Epithelial cell of proximal tubule (primary cell): ENCODE measurements around the gene TTC22. TPM values are rescaled to one million over a fixed set of nuclear protein-coding genes. Genes with fewer than 3 reads are reported as not detected.

ENCODE experiments used
- DNase-seq: peaks from one replicate; pipeline ENCODE4 v3.0.0-alpha.2; 2011; ENCODE audit warnings: low read depth
- H3K4me3 ChIP-seq: 2 replicates; pipeline ENCODE4 v1.5.1; 2011; ENCODE audit warnings: low read depth, mild to moderate bottlenecking, low read length
- total RNA-seq: library from RNA; depleted of rRNA; stranded (reverse); fragments of >200 nt; gene quantifications from 2 replicates; pipeline ENCODE4 v1.2.3, GENCODE V29; 2015
- TF ChIP-seq, protein P1 (sequence below): conservative IDR thresholded peaks from 2 replicates; pipeline ENCODE4 v1.5.1; 2012; ENCODE audit warnings: low read depth, mild to moderate bottlenecking, low read length

Gene TTC22
- total RNA-seq, 1 donor from 2014 or later, result 4.3 TPM

GRCh38 chr1:54764133-54764921 is 36.8 kb downstream of the TTC22 start, which contains the start of gene PARS2:
Gene PARS2 (minus strand): TSS chr1:54764523. CDS start chr1:54759161, 5,362 bp downstream.
- TF ChIP-seq, protein P1, sequence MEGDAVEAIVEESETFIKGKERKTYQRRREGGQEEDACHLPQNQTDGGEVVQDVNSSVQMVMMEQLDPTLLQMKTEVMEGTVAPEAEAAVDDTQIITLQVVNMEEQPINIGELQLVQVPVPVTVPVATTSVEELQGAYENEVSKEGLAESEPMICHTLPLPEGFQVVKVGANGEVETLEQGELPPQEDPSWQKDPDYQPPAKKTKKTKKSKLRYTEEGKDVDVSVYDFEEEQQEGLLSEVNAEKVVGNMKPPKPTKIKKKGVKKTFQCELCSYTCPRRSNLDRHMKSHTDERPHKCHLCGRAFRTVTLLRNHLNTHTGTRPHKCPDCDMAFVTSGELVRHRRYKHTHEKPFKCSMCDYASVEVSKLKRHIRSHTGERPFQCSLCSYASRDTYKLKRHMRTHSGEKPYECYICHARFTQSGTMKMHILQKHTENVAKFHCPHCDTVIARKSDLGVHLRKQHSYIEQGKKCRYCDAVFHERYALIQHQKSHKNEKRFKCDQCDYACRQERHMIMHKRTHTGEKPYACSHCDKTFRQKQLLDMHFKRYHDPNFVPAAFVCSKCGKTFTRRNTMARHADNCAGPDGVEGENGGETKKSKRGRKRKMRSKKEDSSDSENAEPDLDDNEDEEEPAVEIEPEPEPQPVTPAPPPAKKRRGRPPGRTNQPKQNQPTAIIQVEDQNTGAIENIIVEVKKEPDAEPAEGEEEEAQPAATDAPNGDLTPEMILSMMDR, result no peak
- H3K4me3 ChIP-seq, result peak within 1 kb of the TSS; percentile 99
- peak; percentile 98 for DNase-seq

DNA sequence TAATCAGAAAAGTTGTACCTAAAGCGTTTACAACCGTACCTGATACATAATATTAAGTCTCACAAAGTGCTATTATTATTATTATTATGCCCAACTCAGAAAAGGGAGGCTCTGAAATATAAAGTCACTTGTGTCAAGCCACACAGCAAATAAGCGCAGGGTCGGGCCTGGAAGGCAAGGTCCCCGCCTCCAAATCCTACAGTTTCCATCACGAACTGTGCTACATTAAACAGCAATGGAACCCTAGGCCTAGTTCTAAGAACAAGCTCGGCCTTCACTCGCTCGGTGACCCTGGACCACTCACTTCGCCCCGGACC is 37.3 kb downstream of the TTC22 start:
- no peak for DNase-seq
- TF ChIP-seq, protein P1, result no peak
- peak overlapping the region; percentile 99 for H3K4me3 ChIP-seq

DNA sequence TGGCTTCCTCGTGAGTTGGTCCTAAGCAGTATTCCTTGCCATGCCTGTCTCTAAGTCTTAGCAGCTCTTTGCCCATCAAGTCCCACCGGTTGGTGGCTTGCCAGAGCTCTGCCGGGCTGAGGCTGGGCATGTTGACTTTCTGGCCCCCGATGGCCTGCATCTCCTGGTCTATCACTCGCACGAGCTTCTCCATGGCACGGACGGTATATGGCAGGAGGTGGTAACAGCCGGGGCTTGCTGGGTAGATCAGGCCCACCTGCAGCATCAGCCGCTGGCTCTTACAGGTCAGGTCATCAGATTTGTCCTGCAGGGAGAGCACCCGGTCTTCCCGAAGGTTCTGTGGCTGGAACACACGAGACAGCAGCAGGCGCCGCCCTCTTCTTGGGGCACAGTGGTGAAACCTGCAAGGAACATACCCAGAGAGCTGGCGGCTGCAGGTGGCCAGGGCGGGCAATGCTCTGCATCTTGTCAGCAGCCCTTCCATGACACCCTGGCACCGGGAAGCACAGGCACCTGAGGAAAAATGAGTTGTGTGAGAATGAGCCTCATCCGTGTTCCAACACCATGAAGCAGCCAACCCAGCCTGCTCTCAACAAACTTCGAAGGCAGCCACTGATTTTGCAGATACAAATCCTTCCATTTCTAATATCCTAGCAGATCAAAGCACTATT is 42.3 kb downstream of the TTC22 start:
- no peak for DNase-seq
- no peak overlapping the region for H3K4me3 ChIP-seq
- TF ChIP-seq, protein P1, result no peak

GRCh38 chr1:54757833-54758232 is 43.3 kb downstream of the TTC22 start:
- TF ChIP-seq, protein P1, result no peak
- no peak overlapping the region for H3K4me3 ChIP-seq
- no peak for DNase-seq

GRCh38 chr1:54754486-54755285 is 46.4 kb downstream of the TTC22 start:
- no peak for DNase-seq
- H3K4me3 ChIP-seq, result no peak overlapping the region
- TF ChIP-seq, protein P1, result no peak

GRCh38 chr1:54754045-54754444 is 47.1 kb downstream of the TTC22 start:
- TF ChIP-seq, protein P1, result no peak
- no peak for DNase-seq
- no peak overlapping the region for H3K4me3 ChIP-seq
